HFFc6 (cell line): ENCODE results near the gene LTA. TPM values are rescaled to one million over a fixed set of nuclear protein-coding genes. Genes with fewer than 3 reads are reported as not detected.
A peak's percentile ranks its signal among the peaks of the same experiment; 100 is the strongest.

Experiments
- DNase-seq: peaks from one replicate; pipeline ENCODE4 v3.0.0-alpha.2; 2018
- H3K27ac Mint-ChIP-seq: 2 replicates; pipeline ENCODE4 v1.8.0; 2020; ENCODE audit warnings: mild to moderate bottlenecking, mixed read lengths
- H3K27me3 Mint-ChIP-seq: 2 replicates; pipeline ENCODE4 v1.8.0; 2021; ENCODE audit warnings: mild to moderate bottlenecking, moderate library complexity, mixed read lengths; ENCODE audit not compliant: insufficient read depth
- H3K36me3 Mint-ChIP-seq: 2 replicates; pipeline ENCODE4 v1.8.0; 2021; ENCODE audit warnings: low read depth, mixed read lengths
- H3K4me1 Mint-ChIP-seq: 2 replicates; pipeline ENCODE4 v1.8.0; 2020; ENCODE audit warnings: low read depth, mixed read lengths
- H3K4me3 Mint-ChIP-seq: 2 replicates; pipeline ENCODE4 v1.8.0; 2020; ENCODE audit warnings: mild to moderate bottlenecking, moderate library complexity, mixed read lengths
- H3K9me3 Mint-ChIP-seq: 2 replicates; pipeline ENCODE4 v1.8.0; 2020; ENCODE audit warnings: mild to moderate bottlenecking, mixed read lengths
- total RNA-seq, 6 experiments: library from RNA; stranded (reverse); fragmentation: NEBNext Ultra II Directional; extraction: Animal tissue kit (Norgen Biotek cat#: 25700); gene quantifications; 2 replicates in 1 of 6; 3 replicates in 5 of 6; pipeline ENCODE4 v1.2.3, GENCODE V29; 2021
- TF ChIP-seq, protein P1 (sequence below): fragments of 200-600 bp; sonication (generic); IDR thresholded peaks from 2 replicates; pipeline ENCODE4 v1.5.0; 2021; ENCODE audit warnings: antibody characterized with exemption, mild to moderate bottlenecking

The LTA gene
- total RNA-seq, 6 experiments from 2014 or later, result not detected

DNA sequence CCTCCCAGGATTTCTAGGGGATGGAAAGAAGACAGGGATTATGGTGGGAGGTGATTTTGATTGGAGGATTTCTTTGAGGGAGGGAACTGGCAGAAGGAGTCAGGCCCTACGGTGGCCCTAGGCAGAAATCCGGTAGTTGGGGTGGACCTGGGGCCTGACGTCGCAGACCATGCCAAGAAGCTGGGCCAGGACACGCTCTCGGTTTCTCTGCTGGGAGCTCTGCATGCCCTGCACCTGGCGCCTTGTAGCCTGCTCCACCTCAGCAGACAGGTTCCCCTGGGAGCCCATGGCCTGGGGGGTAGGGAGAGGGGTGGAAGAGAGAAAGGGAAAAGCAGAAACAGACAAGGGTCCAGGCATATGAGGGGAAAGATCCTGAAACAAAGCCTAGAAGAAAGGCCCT lies 26.8 kb upstream of the LTA start:
- Mint-ChIP-seq H3K4me3 (peak overlapping the region; percentile 91; the same call in 1 of the 2 replicates), H3K27ac (no peak overlapping the region; the same call in 1 of the 2 replicates), H3K36me3 (peaks cover 28% of the 10 kb centered on the region), H3K9me3 (no peaks in the 10 kb centered on the region), H3K27me3 (no peaks in the 10 kb centered on the region; the same call in 1 of the 2 replicates), H3K4me1 (peaks cover 53% of the 10 kb centered on the region)
- DNase-seq, result no peak
- TF ChIP-seq, protein P1, sequence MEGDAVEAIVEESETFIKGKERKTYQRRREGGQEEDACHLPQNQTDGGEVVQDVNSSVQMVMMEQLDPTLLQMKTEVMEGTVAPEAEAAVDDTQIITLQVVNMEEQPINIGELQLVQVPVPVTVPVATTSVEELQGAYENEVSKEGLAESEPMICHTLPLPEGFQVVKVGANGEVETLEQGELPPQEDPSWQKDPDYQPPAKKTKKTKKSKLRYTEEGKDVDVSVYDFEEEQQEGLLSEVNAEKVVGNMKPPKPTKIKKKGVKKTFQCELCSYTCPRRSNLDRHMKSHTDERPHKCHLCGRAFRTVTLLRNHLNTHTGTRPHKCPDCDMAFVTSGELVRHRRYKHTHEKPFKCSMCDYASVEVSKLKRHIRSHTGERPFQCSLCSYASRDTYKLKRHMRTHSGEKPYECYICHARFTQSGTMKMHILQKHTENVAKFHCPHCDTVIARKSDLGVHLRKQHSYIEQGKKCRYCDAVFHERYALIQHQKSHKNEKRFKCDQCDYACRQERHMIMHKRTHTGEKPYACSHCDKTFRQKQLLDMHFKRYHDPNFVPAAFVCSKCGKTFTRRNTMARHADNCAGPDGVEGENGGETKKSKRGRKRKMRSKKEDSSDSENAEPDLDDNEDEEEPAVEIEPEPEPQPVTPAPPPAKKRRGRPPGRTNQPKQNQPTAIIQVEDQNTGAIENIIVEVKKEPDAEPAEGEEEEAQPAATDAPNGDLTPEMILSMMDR, result no peak

DNA sequence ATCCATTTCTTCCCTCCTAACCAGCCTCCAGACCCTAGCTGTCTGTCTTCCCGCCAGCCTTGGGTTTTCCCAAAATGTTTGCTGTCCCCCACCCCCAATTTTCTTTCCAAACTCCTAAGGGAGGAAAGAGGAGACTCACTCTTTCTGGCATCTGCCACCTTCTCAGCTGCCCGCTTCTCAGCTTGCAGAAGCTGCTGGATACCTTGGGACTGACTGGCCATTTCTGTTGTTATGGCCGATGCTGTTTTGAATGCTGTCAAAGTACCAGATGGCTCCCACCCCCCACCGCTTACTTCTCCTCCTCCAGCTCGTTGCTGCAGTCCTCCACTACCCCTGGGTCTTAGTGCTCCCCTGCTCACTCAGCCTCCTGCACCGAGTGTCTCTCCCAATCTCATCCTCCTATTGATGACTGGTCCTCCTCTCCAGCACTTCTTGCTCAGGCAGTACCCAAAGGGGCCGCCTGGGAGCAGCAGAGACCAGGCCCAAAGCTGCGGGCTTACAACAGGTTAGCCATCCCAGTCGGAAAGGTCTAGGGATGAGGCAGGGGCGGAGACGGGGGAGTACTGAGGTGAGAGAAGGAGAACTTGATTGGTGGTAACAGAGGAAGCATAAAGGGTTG lies 25.6 kb upstream of the LTA start, which contains the start of gene ATP6V1G2:
Gene ATP6V1G2 (minus strand): TSS at position 270 of the 619 bp plus-strand sequence. CDS start 49 bp downstream, at position 221.
- H3K36me3 Mint-ChIP-seq, result peaks cover 17% of the 10 kb centered on the region
- TF ChIP-seq, protein P1, result peak; percentile 93
- peaks cover 50% of the 10 kb centered on the region for H3K4me1 Mint-ChIP-seq
- H3K27ac Mint-ChIP-seq, result peak within 1 kb of the TSS; percentile 91
- H3K27me3 Mint-ChIP-seq, result peaks cover under 1% of the 10 kb centered on the region; the same call in 1 of the 2 replicates
- H3K4me3 Mint-ChIP-seq, result peak within 1 kb of the TSS; percentile 91
- peak; percentile 92 for DNase-seq
- no peaks in the 10 kb centered on the region for H3K9me3 Mint-ChIP-seq

DNA sequence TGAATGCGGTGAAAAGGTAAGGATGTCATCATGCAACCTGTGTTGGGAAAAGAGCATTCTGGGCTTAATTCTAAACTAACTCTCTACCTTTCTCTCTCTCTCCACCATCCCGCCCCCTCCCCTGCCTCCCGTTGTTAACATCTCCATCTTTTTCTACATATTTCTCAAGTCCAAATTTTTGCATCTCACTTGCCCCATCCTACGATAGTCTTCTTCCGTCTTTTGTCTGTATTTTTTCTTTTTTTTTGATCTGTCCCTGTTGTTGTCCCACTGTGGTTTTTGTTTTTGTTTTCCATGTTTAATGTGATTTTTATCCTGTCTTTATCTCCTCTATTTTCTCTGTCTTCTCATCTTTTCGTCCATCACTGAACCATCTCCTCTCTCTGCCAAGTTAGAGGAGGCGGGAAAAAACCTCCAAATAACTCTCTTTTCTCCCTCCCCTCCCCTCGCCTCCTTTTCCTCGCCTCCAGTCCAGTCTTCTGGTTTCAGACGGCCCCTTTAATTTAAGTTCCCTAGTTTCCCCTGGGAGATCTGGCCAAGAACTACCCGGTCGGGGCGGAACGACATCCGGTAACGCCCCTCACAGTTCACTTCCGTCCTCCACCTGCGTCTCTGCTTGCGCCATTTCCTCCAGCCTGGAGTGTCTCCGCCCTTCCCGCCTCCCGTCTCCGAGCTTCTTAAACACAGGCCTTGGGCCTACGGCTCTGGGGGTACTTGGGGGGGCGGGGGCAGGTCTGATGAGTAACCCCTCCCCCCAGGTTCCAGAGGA lies 24.9 kb upstream of the LTA start, which contains the start of gene NFKBIL1:
Gene NFKBIL1 (plus strand): TSS at position 651 of the 769 bp plus-strand sequence. CDS start 87 bp downstream, at position 738.
- peak within 1 kb of the TSS; percentile 91 for H3K4me3 Mint-ChIP-seq
- H3K27me3 Mint-ChIP-seq, result peaks cover 2% of the 10 kb centered on the region; the same call in 1 of the 2 replicates
- peaks cover 14% of the 10 kb centered on the region; the same call in 1 of the 2 replicates for H3K36me3 Mint-ChIP-seq
- no peaks in the 10 kb centered on the region for H3K9me3 Mint-ChIP-seq
- H3K27ac Mint-ChIP-seq, result peak within 1 kb of the TSS; percentile 91
- peaks cover 50% of the 10 kb centered on the region for H3K4me1 Mint-ChIP-seq
- DNase-seq, result peak; percentile 93
- TF ChIP-seq, protein P1, result peak; percentile 13

DNA sequence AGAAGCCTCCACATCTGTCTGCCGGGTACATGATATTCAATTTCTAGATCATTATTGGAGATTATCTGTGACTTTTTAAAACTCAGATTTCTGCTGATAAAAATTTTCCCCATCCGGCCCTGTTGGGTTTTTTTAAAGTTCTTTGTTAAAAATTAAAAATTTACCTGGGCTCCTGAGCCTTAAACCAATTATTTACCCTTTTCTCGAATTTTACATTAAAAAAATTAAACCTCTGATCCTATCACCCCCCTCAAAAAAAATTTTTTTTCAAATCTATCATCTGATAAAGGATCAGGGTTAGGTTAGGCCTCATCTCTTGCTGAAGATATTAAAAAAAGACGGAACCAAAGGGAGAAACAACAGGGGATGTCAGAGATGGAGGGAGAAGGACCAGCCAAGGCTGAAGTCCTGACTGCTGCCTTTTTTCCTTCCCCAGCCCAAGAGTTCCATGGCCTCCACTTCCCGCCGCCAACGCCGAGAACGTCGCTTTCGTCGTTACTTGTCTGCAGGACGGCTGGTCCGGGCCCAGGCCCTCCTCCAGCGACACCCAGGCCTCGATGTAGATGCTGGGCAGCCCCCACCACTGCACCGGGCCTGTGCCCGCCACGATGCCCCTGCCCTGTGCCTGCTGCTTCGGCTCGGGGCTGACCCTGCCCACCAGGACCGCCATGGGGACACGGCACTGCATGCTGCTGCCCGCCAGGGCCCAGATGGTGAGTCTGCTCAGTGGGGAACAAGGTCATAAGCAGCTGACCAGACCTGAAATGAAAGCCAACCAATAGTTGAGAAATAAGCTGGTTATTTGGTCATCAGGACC lies 24.2 kb upstream of the LTA start:
- DNase-seq, result no peak
- peaks cover 14% of the 10 kb centered on the region; the same call in 1 of the 2 replicates for H3K36me3 Mint-ChIP-seq
- H3K4me3 Mint-ChIP-seq, result peak overlapping the region; percentile 91
- peak overlapping the region; percentile 91 for H3K27ac Mint-ChIP-seq
- TF ChIP-seq, protein P1, result no peak
- H3K4me1 Mint-ChIP-seq, result peaks cover 49% of the 10 kb centered on the region
- peaks cover 2% of the 10 kb centered on the region; the same call in 1 of the 2 replicates for H3K27me3 Mint-ChIP-seq
- no peaks in the 10 kb centered on the region for H3K9me3 Mint-ChIP-seq

DNA sequence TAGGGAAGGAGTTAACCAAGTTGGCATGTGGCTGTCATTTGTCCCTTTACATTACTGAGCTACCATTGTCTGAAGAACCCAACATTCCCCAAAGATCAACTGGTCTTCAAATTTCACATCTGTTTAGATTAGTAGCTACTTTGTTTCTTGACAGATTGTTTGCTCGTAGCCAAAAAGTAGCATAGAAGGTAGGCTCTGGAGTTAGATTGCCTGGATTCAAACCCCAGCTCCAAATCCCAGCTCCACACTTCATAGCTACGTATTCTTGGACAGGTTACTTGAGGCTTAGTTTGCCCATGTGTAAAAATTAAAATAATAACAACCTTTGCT lies 23.6 kb upstream of the LTA start:
- peak overlapping the region; percentile 91 for H3K4me3 Mint-ChIP-seq
- peaks cover 46% of the 10 kb centered on the region for H3K4me1 Mint-ChIP-seq
- peaks cover 14% of the 10 kb centered on the region; the same call in 1 of the 2 replicates for H3K36me3 Mint-ChIP-seq

More for the DNA sequence above, 23.6 kb upstream of the LTA start:
- Mint-ChIP-seq H3K27ac (peak overlapping the region; percentile 91), H3K27me3 (peaks cover 2% of the 10 kb centered on the region; the same call in 1 of the 2 replicates), H3K9me3 (no peaks in the 10 kb centered on the region)
- no peak for DNase-seq
- TF ChIP-seq, protein P1, result no peak
